Measurements from ENCODE around the gene PYGM. TPM values are rescaled to one million over a fixed set of nuclear protein-coding genes. Genes with fewer than 3 reads are reported as not detected.
A peak's percentile ranks its signal among the peaks of the same experiment; 100 is the strongest.

The PYGM gene
- total RNA-seq, 2 experiments from 2014 or later, result 2.2 TPM

- Histone ChIP-seq H3K9me3 (ENCODE audit: low read length) (no peaks in the 10 kb centered on the region), H3K4me3 (ENCODE audit: low read depth, low read length, poor library complexity, severe bottlenecking) (no peak overlapping the region), H3K36me3 (ENCODE audit: insufficient read depth, low read length) (peaks cover 42% of the 10 kb centered on the region), H3K4me2 (ENCODE audit: low read length) (no peak overlapping the region), H3K4me1 (ENCODE audit: insufficient read depth, low read length, poor library complexity, severe bottlenecking) (peaks cover 49% of the 10 kb centered on the region), H4K20me1 (ENCODE audit: insufficient read depth, low read length) (peaks cover 10% of the 10 kb centered on the region; the same call in 1 of the 2 replicates), H3K9me2 (ENCODE audit: insufficient read depth, low read length) (no peaks in the 10 kb centered on the region), H3K27ac (ENCODE audit: low read depth, low read length, poor library complexity, severe bottlenecking) (peak overlapping the region; percentile 20), H2AFZ (ENCODE audit: low read length) (no peak overlapping the region), H3K79me2 (ENCODE audit: insufficient read depth, low read depth, low read length) (peaks cover 4% of the 10 kb centered on the region; the same call in 1 of the 2 replicates)
- no peak for TF ChIP-seq EZH2phosphoT487 (IDR thresholded peaks at IDR 0.05; ENCODE audit: borderline replicate concordance, low read depth, low read length)
- TF ChIP-seq CTCF (conservative IDR thresholded peaks at IDR 0.05; ENCODE audit: low read length), result no peak
- ChIA-PET POLR2A (interaction anchor here (0.7 to 2.3 kb wide), 3 partner anchors 13 to 16 kb away, joined by 3 to 8 read pairs (median 5); partner anchors contain the start of gene RASGRP2), CTCF (ENCODE audit: unreplicated experiment) (no interaction called here)
- intact Hi-C loops (cut with micrococcal nuclease; ENCODE audit: unreplicated experiment), result no loop called here
- no peak for DNase-seq (ENCODE audit: low spot score)
- BruUV-seq (replicated peaks), result no TSS peak
Observed at GRCh38 chr11:64760759-64761420, 1.1 kb upstream of the PYGM start.

GRCh38 chr11:64759131-64759721, 548 bp downstream of the PYGM start:
- intact Hi-C loops (cut with micrococcal nuclease; ENCODE audit: unreplicated experiment), result no loop called here
- H3K36me3 ChIP-seq (ENCODE audit: insufficient read depth, low read length), result peaks cover 25% of the 10 kb centered on the region
- H4K20me1 ChIP-seq (ENCODE audit: insufficient read depth, low read length), result 0 out of 2 replicates have a peak, but pooled peaks cover 3% of the 10 kb centered on the region
- no peak overlapping the region for H3K27ac ChIP-seq (ENCODE audit: low read depth, low read length, poor library complexity, severe bottlenecking)
- BruUV-seq (replicated peaks), result no TSS peak
- H3K4me2 ChIP-seq (ENCODE audit: low read length), result no peak overlapping the region
- H3K4me3 ChIP-seq (ENCODE audit: low read depth, low read length, poor library complexity, severe bottlenecking), result no peak overlapping the region
- no peak overlapping the region for H2AFZ ChIP-seq (ENCODE audit: low read length)
- TF ChIP-seq CTCF (conservative IDR thresholded peaks at IDR 0.05; ENCODE audit: low read length), result no peak
- TF ChIP-seq EZH2phosphoT487 (IDR thresholded peaks at IDR 0.05; ENCODE audit: borderline replicate concordance, low read depth, low read length), result no peak
- H3K79me2 ChIP-seq (ENCODE audit: insufficient read depth, low read depth, low read length), result no peaks in the 10 kb centered on the region; the same call in 1 of the 2 replicates
- no peak for DNase-seq (ENCODE audit: low spot score)
- peaks cover 36% of the 10 kb centered on the region for H3K4me1 ChIP-seq (ENCODE audit: insufficient read depth, low read length, poor library complexity, severe bottlenecking)
- H3K9me2 ChIP-seq (ENCODE audit: insufficient read depth, low read length), result no peaks in the 10 kb centered on the region
- ChIA-PET CTCF (ENCODE audit: unreplicated experiment) (no interaction called here), POLR2A (interaction anchor here (0.6 to 1.2 kb wide), 2 partner anchors 13 to 19 kb away, joined by 3 to 4 read pairs; partner anchors contain the start of gene SF1)
- no peaks in the 10 kb centered on the region for H3K9me3 ChIP-seq (ENCODE audit: low read length)

Measured in OCI-LY7 (cell line).